ENCODE results near the gene SYT15B.
"Not testable (repeated sequence)": the region's sequence is repeated elsewhere in the genome, so short reads cannot be mapped to it uniquely, and the experiment has no call there.

SYT15B gene

DNA sequence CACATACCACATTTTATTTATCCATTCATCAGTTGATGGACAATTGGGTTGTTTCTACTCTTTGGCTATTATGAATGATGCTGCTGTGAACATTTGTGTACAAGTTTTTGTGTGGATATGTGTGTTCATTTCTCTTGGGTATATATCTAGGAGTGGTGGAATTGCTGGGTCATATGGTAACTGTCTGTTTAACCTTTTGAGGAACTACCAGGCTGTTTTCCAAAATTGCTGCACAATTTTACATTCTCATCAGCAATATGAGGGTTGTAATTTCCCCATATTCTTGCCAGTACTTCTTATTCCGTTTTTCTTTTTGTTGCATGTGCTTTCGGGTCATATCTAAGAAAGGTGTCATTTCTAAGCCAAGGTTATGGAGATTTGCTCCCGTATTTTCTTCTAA lies 38.3 kb downstream of the SYT15B start:
- DNase-seq: not testable (repeated sequence)

DNA sequence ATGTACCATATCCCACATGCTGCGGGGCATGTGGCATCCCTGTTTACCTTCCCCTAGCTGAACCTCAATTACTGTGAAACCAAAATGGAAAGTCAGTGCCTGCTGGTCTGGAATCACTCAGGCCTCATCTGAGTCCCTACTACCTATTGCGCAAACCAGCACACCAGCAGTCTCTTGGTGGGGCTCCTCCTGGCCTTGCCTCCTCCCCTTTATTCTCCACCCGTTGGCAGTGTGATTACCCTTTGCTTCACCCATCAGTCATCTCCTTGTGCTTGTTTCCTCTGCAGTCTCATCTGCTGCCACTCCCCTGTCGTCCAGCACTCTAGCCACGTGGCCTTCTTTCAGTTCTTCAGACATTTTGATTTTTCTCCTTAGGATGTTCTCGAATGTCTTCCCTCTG lies 39.3 kb downstream of the SYT15B start:
- not testable (repeated sequence) for DNase-seq

DNA sequence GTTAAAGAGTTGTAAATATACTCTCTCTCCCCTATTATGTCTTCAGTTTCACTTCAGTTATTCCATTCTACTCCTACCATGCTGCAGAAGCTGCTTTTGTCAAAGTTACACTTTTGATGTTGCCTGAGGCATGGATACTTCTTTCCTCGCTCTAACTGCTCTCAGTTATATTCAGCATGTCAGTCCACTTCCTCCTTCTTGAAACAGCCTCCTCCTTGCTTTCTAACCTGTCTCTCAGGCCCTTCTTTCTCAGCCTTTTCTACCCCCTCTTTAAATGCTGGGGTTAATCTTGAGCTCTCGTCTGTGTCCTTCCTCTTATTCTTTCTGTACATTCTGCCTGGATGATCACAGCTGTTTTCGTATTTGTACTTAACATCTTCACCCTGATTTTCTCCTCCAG lies 40.0 kb downstream of the SYT15B start:
- not testable (repeated sequence) for DNase-seq

- DNase-seq: not testable (repeated sequence)
Observed at GRCh38 chr10:47717011-47717769, 46.2 kb downstream of the SYT15B start.

Measured in activated CD4-positive, alpha-beta T cell treated with anti-CD3 and anti-CD28 coated beads, Interleukin-2, amount 50 U/mL, for 1 hour (primary cell).